Right lobe of liver (tissue), 6 donors: ENCODE measurements around the gene AMDHD1. TPM values are rescaled to one million over a fixed set of nuclear protein-coding genes. Genes with fewer than 3 reads are reported as not detected.

Experiments used
- ATAC-seq, 4 donors: fragments of 200-7000 bp; cut with Tn5 transposase; one replicate each; pipeline ENCODE4 v1.9.1; 2020; ENCODE audit warnings: mild to moderate bottlenecking in 4 of 4, moderate library complexity in 4 of 4
- DNase-seq, 3 donors: peaks; one replicate each; pipeline ENCODE4 v3.0.0-alpha.2; 2020
- H3K27ac ChIP-seq, 3 donors: fragments of 200-600 bp; one replicate each; pipeline ENCODE4 v1.8.0; 2022
- H3K27me3 ChIP-seq, 2 donors: fragments of 200-600 bp; one replicate each; pipeline ENCODE4 v1.8.0; 2022
- H3K36me3 ChIP-seq, 4 donors: fragments of 200-600 bp; sonication (generic) in 1 of 4; one replicate each; pipeline versions ENCODE4 v1.5.1 to v1.8.0; 2017 to 2022; ENCODE audit warnings: control low read depth in 1 of 4
- H3K4me1 ChIP-seq, 4 donors: fragments of 200-600 bp; sonication (generic) in 1 of 4; one replicate each; pipeline versions ENCODE4 v1.5.1 to v1.8.0; 2017 to 2022; ENCODE audit warnings: control low read depth in 1 of 4
- H3K4me3 ChIP-seq, 3 donors: fragments of 200-600 bp; one replicate each; pipeline ENCODE4 v1.8.0; 2022
- H3K9me3 ChIP-seq, 4 donors: fragments of 200-600 bp; sonication (generic) in 1 of 4; one replicate each; pipeline versions ENCODE4 v1.5.1 to v1.8.0; 2017 to 2022; ENCODE audit warnings: control low read depth in 1 of 4
- POLR2A ChIP-seq: fragments of 450-650 bp; IDR thresholded peaks from one replicate; pipeline ENCODE4 v1.6.1; 2017; ENCODE audit warnings: antibody characterized with exemption, mild to moderate bottlenecking
- WGBS: methylation state at CpG from one replicate; pipeline ENCODE4 v1.1.6; 2018; ENCODE audit warnings: low coverage, low lambda C conversion rate; ENCODE audit not compliant: insufficient coverage; ENCODE audit errors: missing lambda C conversion rate; 5-methylcytosine and 5-hydroxymethylcytosine counted together
- intact Hi-C, 2 donors: fragments of 100-400 bp; cut with DNase I; formaldehyde crosslinking; loops; one replicate each; pipeline versions ENCODE4 v1.11.2 to v1.14.1; 2022
- long read RNA-seq: library from polyadenylated mRNA; unstranded; transcript quantifications from one replicate; pipeline ENCODE4 v2.0.0, GENCODE V29; 2019
- total RNA-seq, 6 experiments: library from RNA; depleted of rRNA in 2 of 6; stranded (reverse); fragments of >200 nt in 2 of 6; fragmentation: NEBNext Ultra II Directional in 3 of 6; extraction: Animal tissue kit (Norgen Biotek cat#: 25700) in 3 of 6; gene quantifications; one replicate each; pipeline versions ENCODE4 v1.1.0 to v1.2.4, GENCODE V29; 2016 to 2023
- TF ChIP-seq, protein P1 (sequence below), 4 donors: fragments of 200-600 bp in 3 of 4; fragments of 450-650 bp in 1 of 4; IDR thresholded peaks; one replicate each; pipeline versions ENCODE4 v1.5.1 to v1.8.0; 2016 to 2022; ENCODE audit warnings: antibody characterized with exemption in 4 of 4, mild to moderate bottlenecking in 2 of 4
- donor health status: DM: no; HTN: yes; CAD: no.
- donor health status: DM: no; HTN: no; CAD: no.
- donor health status: DM: no; HTN: no; CAD: no.
- donor health status: DM: no; HTN: yes; CAD: no.
- donor health status: DM: no; HTN: yes; CAD: no.

Gene AMDHD1, protein sequence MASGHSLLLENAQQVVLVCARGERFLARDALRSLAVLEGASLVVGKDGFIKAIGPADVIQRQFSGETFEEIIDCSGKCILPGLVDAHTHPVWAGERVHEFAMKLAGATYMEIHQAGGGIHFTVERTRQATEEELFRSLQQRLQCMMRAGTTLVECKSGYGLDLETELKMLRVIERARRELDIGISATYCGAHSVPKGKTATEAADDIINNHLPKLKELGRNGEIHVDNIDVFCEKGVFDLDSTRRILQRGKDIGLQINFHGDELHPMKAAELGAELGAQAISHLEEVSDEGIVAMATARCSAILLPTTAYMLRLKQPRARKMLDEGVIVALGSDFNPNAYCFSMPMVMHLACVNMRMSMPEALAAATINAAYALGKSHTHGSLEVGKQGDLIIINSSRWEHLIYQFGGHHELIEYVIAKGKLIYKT
- total RNA-seq = 10 to 100 TPM; 41.4 to 97.8 (median 69.1) TPM
- long read RNA-seq, transcript AMDHD1-201 (9 exons, 2,260 nt) = major isoform, 70 of 79 reads
- long read RNA-seq, partial matches to known transcripts = 7 of 79 reads
- long read RNA-seq, other reads (novel, unspliced or antisense) = 2 of 79 reads

DNA sequence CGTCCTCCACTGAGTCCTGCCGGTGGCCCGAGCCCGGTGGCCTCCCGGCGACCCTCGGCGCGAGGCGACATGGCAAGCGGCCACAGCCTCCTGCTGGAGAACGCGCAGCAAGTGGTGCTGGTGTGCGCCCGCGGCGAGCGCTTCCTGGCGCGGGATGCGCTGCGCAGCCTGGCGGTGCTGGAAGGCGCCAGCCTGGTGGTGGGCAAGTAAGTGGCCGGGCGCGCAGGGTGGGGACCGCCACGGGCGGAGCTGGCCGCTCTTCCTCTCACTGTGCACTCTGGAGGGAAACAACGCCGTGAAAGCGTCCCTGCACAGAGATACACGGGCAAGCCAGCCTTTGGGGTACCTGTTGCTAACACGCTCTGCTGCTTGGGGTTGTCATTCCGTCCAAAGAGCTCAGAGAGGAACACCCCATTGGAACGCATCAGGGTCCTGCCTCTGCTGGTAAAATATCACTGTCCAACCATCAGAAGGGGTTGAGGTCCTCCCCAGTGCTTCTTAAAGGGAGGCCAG lies at the start of gene AMDHD1:
Gene AMDHD1, plus strand, starts transcription at position 2 of the 513 bp plus-strand sequence. Its CDS starts 68 bp downstream, at position 70.
- intact Hi-C loops = no loop called here
- 0% methylated on average over 2 of the region's 38 CpGs for WGBS

DNA sequence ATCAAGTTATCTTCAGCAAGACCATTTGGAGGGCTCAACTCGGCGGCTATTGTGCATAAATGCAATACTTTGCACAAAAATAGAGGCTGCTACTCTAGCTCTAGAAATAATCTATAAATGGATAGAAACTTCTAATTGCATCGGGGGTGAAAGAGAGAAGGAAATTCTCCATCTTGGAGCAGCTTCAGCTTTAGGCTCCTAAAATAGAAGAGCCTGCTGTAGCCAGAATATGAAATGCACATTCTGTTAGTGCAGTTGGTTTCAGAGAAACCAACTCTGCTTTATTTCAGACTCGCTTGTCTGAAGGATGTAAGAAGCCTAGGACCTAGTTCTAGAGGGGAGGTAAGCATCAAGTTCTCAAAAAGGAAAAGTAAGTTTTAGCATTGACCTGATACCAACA lies 46.3 kb upstream of the AMDHD1 start:
- ATAC-seq (no peak), DNase-seq (no peak)
- Histone ChIP-seq H3K27me3 (no peaks in the 10 kb centered on the region), H3K27ac (no peak overlapping the region), H3K36me3 (no peaks in the 10 kb centered on the region), H3K4me3 (no peak overlapping the region), H3K4me1 (no peaks in the 10 kb centered on the region), H3K9me3 (no peaks in the 10 kb centered on the region)
- no peak for TF ChIP-seq POLR2A
- TF ChIP-seq, protein P1, sequence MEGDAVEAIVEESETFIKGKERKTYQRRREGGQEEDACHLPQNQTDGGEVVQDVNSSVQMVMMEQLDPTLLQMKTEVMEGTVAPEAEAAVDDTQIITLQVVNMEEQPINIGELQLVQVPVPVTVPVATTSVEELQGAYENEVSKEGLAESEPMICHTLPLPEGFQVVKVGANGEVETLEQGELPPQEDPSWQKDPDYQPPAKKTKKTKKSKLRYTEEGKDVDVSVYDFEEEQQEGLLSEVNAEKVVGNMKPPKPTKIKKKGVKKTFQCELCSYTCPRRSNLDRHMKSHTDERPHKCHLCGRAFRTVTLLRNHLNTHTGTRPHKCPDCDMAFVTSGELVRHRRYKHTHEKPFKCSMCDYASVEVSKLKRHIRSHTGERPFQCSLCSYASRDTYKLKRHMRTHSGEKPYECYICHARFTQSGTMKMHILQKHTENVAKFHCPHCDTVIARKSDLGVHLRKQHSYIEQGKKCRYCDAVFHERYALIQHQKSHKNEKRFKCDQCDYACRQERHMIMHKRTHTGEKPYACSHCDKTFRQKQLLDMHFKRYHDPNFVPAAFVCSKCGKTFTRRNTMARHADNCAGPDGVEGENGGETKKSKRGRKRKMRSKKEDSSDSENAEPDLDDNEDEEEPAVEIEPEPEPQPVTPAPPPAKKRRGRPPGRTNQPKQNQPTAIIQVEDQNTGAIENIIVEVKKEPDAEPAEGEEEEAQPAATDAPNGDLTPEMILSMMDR (IDR thresholded peaks at IDR 0.05) = no peak
- WGBS = 73% methylated on average over 3 of the region's 4 CpGs
- intact Hi-C loops = no loop called here

More for the DNA sequence above, at the start of gene AMDHD1:
- H3K4me3 ChIP-seq = peak within 1 kb of the TSS; percentile 59 to 98 (median 92)
- DNase-seq = peak; percentile 62 to 78 (median 64)
- H3K9me3 ChIP-seq = no peaks in the 10 kb centered on the region
- TF ChIP-seq, protein P1 (IDR thresholded peaks at IDR 0.05) = peak in 2 of 4 donors; percentile 12 to 26
- peak; percentile 12 for TF ChIP-seq POLR2A
- H3K36me3 ChIP-seq = no peaks in the 10 kb centered on the region
- peak within 1 kb of the TSS; percentile 95 to 100 (median 97) for H3K27ac ChIP-seq
- no peaks in the 10 kb centered on the region for H3K27me3 ChIP-seq
- H3K4me1 ChIP-seq = peaks cover 0 to 30% (median 9%) of the 10 kb centered on the region in 4 donors
- ATAC-seq = peak; percentile 26 to 51 (median 36)

DNA sequence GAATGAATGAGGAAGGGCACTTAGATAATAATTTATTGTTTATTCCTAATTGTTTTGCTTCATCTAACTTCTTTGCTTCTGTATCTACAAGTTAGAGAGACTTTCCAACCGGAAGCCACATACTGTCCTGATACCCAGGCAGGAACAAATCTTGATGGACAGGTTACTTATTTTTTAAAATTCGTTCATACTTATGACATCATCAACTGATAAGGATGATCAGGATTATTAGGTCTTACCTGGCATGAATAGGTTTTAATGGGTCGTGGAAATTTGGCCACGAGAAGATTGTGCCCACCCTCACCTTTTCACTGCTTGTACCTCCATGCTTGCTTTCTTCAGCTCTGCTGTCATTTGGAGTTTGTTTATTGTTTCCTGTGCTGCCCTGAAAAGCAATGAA lies 45.0 kb upstream of the AMDHD1 start:
- Histone ChIP-seq H3K4me1 (no peaks in the 10 kb centered on the region), H3K36me3 (no peaks in the 10 kb centered on the region), H3K9me3 (no peaks in the 10 kb centered on the region), H3K27me3 (no peaks in the 10 kb centered on the region), H3K27ac (no peak overlapping the region), H3K4me3 (no peak overlapping the region)
- ATAC-seq = no peak
- intact Hi-C loops = no loop called here
- TF ChIP-seq POLR2A = no peak
- TF ChIP-seq, protein P1 (IDR thresholded peaks at IDR 0.05) = no peak
- DNase-seq = no peak
- 70% methylated on average over 4 of the region's 4 CpGs for WGBS

DNA sequence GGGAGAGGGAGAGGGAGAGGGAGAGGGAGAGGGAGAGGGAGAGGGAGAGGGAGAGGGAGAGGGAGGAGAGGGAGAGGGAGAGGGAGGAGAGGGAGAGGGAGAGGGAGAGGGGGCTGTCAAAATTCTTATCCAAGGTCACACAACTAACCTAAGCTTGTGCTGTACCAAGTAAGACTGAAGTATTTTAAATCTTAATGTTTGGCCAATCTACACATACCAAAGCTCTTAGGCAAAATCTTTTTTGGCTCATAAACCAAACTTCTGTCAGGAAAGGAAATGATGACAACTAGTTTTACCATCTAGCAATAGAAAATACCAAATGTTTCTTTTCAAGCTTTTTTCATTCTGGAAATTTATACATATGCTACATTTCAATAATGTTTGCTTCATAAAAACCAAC lies 34.6 kb upstream of the AMDHD1 start:
- TF ChIP-seq, protein P1 (IDR thresholded peaks at IDR 0.05) = no peak
- TF ChIP-seq POLR2A = no peak

More for the DNA sequence above, 34.6 kb upstream of the AMDHD1 start:
- Histone ChIP-seq H3K4me1 (no peaks in the 10 kb centered on the region), H3K9me3 (no peaks in the 10 kb centered on the region), H3K36me3 (no peaks in the 10 kb centered on the region), H3K4me3 (no peak overlapping the region), H3K27ac (no peak overlapping the region), H3K27me3 (no peaks in the 10 kb centered on the region)
- DNase-seq (no peak), ATAC-seq (no peak)
- intact Hi-C loops = no loop called here
